GM23338 (cell line): ENCODE data around the gene FMN1.

Source experiments
- CREB1 ChIP-seq: fragments of 250-450 bp; sonication (Bioruptor Pico); IDR thresholded peaks from 2 replicates; pipeline ENCODE4 v1.5.0; 2020; ENCODE audit warnings: low read depth, mild to moderate bottlenecking, moderate library complexity
- EZH2 ChIP-seq: fragments of 200-600 bp; sonication (generic); IDR thresholded peaks from one replicate; pipeline ENCODE4 v1.8.0; 2017; ENCODE audit warnings: antibody characterized with exemption, mild to moderate bottlenecking, low read depth; ENCODE audit not compliant: unreplicated experiment
- JUNB ChIP-seq: IDR thresholded peaks from one replicate; pipeline ENCODE4 v1.6.1; 2016; ENCODE audit warnings: antibody characterized with exemption; ENCODE audit not compliant: unreplicated experiment
- POLR2AphosphoS5 ChIP-seq: IDR thresholded peaks from 2 replicates; pipeline ENCODE4 v1.6.1; 2016; ENCODE audit warnings: antibody characterized with exemption, low read depth
- ZNF114 ChIP-seq: fragments of 250-450 bp; sonication (Bioruptor Pico); IDR thresholded peaks from 2 replicates; pipeline ENCODE4 v1.5.0; 2020; ENCODE audit warnings: mild to moderate bottlenecking, moderate library complexity
- TF ChIP-seq, protein P1 (sequence below), 2 experiments: fragments of 200-600 bp in 1 of 2; sonication (generic) in 1 of 2; conservative IDR thresholded peaks; 2 replicates each; pipeline versions ENCODE4 v1.5.1 to v1.6.1; 2016 to 2017; ENCODE audit warnings: antibody characterized with exemption in 2 of 2, low read depth in 2 of 2, mild to moderate bottlenecking in 2 of 2, moderate library complexity in 1 of 2

DNA sequence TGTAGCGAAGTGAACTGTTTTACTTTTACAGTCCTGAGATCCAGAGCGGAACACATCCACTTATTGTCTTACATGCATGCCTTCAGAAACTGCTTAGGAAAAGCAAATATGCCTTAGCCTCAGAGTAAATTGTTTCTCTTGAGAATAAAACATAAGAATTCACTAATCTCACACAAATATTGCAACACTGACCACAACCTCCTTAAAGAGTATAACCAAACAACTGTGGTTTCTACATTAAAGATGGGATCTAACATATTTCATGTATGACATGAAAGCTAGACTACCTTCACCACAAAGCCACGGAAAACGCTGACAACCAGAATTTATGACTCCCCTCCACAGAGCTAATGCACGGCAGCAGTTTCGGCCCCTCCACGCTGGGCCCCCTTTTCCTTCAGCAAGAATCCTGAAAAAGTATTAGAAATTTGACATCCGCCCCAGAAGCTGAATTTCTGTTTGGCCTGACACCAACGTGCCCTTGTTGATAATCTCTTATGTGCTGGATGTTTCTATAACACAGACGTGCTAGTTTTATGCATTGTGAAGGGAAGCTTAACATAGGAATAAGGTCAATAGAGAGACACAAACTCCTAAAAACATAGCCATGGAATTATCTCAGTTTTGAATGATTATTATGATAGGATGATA, 392.1 kb downstream of the FMN1 start:
- TF ChIP-seq, protein P1, sequence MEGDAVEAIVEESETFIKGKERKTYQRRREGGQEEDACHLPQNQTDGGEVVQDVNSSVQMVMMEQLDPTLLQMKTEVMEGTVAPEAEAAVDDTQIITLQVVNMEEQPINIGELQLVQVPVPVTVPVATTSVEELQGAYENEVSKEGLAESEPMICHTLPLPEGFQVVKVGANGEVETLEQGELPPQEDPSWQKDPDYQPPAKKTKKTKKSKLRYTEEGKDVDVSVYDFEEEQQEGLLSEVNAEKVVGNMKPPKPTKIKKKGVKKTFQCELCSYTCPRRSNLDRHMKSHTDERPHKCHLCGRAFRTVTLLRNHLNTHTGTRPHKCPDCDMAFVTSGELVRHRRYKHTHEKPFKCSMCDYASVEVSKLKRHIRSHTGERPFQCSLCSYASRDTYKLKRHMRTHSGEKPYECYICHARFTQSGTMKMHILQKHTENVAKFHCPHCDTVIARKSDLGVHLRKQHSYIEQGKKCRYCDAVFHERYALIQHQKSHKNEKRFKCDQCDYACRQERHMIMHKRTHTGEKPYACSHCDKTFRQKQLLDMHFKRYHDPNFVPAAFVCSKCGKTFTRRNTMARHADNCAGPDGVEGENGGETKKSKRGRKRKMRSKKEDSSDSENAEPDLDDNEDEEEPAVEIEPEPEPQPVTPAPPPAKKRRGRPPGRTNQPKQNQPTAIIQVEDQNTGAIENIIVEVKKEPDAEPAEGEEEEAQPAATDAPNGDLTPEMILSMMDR (conservative IDR thresholded peaks at IDR 0.05; ENCODE audit: low read depth in 2 of 2) = no peak
- TF ChIP-seq EZH2 = no peak
- TF ChIP-seq JUNB = no peak
- no peak for TF ChIP-seq CREB1 (CRISPR knock-in tag)
- TF ChIP-seq POLR2AphosphoS5 = no peak
- TF ChIP-seq ZNF114 = no peak
